Effector memory CD4-positive, alpha-beta T cell (primary cell): ENCODE measurements around the gene LIN7C.
"Not testable (repeated sequence)": the region's sequence is repeated elsewhere in the genome, so short reads cannot be mapped to it uniquely, and the experiment has no call there.

ENCODE experiments used
- DNase-seq, 3 donors: peaks; one replicate each; pipeline ENCODE4 v3.0.0-alpha.2; 2020
- H3K27ac ChIP-seq: 2 replicates; pipeline ENCODE4 v1.7.0; 2013; ENCODE audit warnings: mild to moderate bottlenecking, low read length, moderate library complexity; ENCODE audit not compliant: insufficient read depth, poor library complexity, severe bottlenecking
- H3K27me3 ChIP-seq: replicated peaks from 2 replicates; pipeline ENCODE4 v1.7.0; 2013; ENCODE audit warnings: mild to moderate bottlenecking, low read length; ENCODE audit not compliant: insufficient read depth, control insufficient read depth, poor library complexity, severe bottlenecking
- H3K36me3 ChIP-seq: 2 replicates; pipeline ENCODE4 v1.7.0; 2013; ENCODE audit warnings: mild to moderate bottlenecking, low read length, moderate library complexity; ENCODE audit not compliant: control insufficient read depth, insufficient read depth
- H3K4me1 ChIP-seq: 2 replicates; pipeline ENCODE4 v1.7.0; 2013; ENCODE audit warnings: low read length, mild to moderate bottlenecking; ENCODE audit not compliant: control insufficient read depth, insufficient read depth, poor library complexity, severe bottlenecking
- H3K4me3 ChIP-seq: 2 replicates; pipeline ENCODE4 v1.7.0; 2013; ENCODE audit warnings: low read length, low read depth, mild to moderate bottlenecking; ENCODE audit not compliant: insufficient read depth, poor library complexity, severe bottlenecking
- H3K9me3 ChIP-seq: 2 replicates; pipeline ENCODE4 v1.7.0; 2013; ENCODE audit warnings: mild to moderate bottlenecking, low read length, moderate library complexity; ENCODE audit not compliant: control insufficient read depth

The LIN7C gene

DNA sequence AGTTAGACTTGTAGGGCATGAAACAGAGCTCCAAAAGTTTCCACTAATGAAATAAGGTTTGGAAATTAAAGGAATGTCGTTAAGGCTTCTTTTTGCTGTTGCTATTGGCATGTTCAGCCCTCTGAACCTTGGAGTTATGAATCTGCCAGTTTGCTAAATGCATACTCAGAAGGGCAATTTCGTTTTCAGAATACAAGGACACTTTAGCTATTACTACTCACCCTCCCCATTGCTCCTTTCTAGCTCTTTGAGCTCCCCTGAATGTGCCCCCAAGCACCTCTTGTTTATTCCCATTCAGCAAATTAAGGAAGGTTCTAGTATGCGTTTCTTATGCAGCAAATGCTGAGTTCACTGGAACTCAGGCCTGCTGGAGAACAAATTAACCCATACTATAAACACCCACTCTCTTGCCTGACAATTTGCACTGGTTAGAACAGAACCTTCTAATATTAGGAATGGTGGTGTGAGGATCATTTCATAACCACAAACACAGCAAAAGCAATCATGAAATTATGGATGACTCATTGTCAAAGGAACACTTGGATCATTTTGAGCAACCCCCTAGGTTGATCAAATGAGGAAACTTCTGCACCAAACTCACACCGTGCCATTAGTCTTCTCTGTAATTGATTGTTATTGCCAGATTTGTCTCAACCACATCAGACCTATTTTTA is 26.2 kb upstream of the LIN7C start:
- no peak for DNase-seq
- Histone ChIP-seq H3K9me3 (no peaks in the 10 kb centered on the region), H3K4me1 (no peaks in the 10 kb centered on the region), H3K36me3 (no peaks in the 10 kb centered on the region), H3K27me3 (no peaks in the 10 kb centered on the region), H3K27ac (no peak overlapping the region), H3K4me3 (no peak overlapping the region)

DNA sequence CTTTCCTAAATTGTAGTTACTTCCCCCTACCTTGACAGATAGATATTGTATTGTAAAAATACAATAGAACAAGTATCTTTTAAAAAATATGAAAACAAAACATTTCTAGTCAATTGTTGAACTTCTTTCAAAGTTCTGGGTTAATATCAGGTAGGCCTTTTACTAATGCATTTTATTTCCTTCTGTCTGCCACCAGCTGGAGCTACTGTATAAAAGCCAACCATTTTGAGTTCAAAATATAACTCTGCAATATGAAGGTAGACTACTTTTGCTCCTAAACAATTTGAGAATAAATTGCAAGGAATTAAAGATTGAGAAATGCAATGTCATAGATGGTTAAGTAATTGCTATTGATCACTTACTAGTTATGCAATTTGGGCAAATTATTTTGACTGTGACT is 22.1 kb upstream of the LIN7C start:
- Histone ChIP-seq H3K9me3 (no peaks in the 10 kb centered on the region), H3K27me3 (no peaks in the 10 kb centered on the region), H3K4me3 (no peak overlapping the region), H3K27ac (no peak overlapping the region), H3K4me1 (no peaks in the 10 kb centered on the region), H3K36me3 (no peaks in the 10 kb centered on the region)
- no peak for DNase-seq

DNA sequence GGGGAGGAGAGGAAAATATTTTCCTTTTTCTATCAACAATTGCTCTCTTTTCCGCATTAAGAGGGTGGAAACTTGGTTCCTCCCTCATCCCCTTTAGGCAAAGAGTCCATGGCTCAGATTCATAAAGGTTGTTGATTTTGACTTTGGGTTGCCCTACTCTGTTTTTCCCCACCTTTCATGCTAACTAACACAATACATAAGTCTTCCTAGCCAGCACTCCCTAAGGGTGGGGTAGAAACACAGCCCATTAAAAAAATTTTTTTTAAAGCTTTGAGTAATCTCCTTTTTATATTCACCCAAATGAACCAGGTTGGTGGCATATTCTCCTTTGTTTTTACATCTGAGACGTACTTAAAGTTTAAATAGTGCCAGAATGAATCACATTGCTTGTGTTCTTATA is 20.0 kb upstream of the LIN7C start:
- Histone ChIP-seq H3K4me3 (no peak overlapping the region), H3K27me3 (no peaks in the 10 kb centered on the region), H3K9me3 (no peaks in the 10 kb centered on the region), H3K36me3 (no peaks in the 10 kb centered on the region), H3K4me1 (no peaks in the 10 kb centered on the region), H3K27ac (no peak overlapping the region)
- DNase-seq = no peak

DNA sequence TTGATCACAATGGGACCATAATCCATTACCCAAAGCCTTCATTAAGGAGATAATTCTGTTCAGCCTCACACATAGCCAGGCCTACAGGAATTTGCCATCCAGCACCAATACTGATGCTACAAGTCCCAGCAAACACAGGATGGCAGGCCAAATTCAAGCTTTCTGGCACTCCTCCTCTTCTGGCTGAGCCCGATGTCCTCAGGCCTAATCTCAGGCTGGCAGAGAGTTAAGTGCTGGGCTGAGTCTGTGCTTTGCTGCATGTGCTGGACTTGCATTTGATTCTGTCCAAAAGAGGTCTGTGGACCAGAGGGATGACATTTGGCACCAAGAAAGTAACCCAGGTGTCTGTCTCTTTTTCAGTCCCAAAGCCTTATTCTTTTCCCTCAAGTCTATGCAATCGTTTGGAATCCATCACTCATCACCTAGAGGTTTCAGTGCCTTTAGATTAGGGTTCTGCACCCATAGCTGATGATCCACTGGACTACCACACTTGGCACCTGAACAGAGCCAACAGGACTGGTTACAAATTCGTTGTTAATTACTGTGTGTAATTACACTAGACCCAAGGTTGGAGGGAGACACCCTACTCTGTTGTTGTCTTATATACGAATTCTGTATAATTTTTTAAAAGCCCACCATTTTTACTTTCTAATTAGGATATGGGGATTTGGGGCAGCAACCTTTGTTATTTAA is 19.4 kb upstream of the LIN7C start:
- no peaks in the 10 kb centered on the region for H3K27me3 ChIP-seq
- no peak for DNase-seq
- H3K9me3 ChIP-seq = no peaks in the 10 kb centered on the region
- no peak overlapping the region for H3K4me3 ChIP-seq
- H3K36me3 ChIP-seq = no peaks in the 10 kb centered on the region
- no peak overlapping the region for H3K27ac ChIP-seq
- no peaks in the 10 kb centered on the region for H3K4me1 ChIP-seq

DNA sequence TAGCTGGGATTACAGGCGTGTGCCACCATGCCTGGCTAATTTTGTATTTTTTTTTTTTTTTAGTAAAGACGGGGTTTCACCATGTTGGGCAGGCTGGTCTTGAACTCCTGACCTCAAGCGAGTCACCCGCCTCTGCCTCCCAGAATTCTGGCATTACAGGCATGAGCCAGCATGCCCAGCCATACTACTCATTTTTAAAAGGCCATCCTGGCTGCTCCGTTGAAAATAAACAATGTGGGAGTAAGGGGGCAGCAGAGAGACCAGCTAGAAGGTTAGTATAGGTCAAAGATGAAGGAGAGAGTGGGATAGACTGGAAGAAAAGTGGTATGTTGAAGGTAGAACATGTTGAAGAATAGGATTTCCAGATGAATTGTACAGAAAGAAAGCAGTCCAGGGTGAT is 17.6 kb upstream of the LIN7C start:
- no peak overlapping the region for H3K4me3 ChIP-seq
- H3K36me3 ChIP-seq = no peaks in the 10 kb centered on the region
- H3K27me3 ChIP-seq = no peaks in the 10 kb centered on the region
- no peaks in the 10 kb centered on the region for H3K9me3 ChIP-seq
- no peak for DNase-seq
- no peaks in the 10 kb centered on the region for H3K4me1 ChIP-seq
- H3K27ac ChIP-seq = no peak overlapping the region

DNA sequence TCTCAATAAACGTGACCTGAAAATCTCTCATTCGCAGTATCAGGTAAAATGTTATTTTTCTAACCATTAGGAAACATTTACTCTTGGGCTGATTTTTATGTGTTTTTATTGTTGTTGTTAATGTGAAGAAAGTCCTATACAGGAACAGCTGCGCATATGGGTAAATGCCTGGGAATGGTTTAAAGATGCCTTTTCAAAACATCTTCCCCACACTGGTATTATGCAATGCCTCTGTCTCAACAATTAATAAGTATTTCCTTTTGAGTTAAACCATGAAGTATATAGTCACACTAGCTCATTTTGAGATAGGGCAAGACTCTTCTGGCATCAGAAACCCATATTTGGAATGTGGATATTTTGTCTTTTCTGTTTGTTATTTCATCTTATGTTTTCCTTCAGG is 13.7 kb upstream of the LIN7C start:
- Histone ChIP-seq H3K9me3 (no peaks in the 10 kb centered on the region), H3K27me3 (no peaks in the 10 kb centered on the region), H3K27ac (no peak overlapping the region), H3K4me1 (no peaks in the 10 kb centered on the region), H3K36me3 (no peaks in the 10 kb centered on the region), H3K4me3 (no peak overlapping the region)
- DNase-seq = no peak

DNA sequence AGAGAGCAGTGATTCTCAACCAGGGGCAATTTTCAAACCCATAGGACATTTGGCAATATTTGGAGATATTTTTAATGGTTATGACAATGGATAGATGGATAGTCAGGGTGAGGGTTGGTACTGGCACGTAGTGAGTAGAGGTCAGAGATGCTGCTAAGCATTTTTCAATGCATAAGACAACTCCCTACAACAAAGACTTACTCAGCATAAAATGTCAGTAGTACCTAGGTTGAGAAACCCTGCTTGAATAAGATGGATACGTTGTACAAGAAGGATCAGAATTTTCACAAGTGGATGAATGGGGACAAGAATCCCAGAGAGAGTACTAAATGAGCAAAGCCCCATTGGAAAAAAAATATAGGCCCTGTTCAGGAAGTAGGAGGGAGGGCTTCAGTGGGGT is 11.9 kb upstream of the LIN7C start:
- H3K27me3 ChIP-seq = no peaks in the 10 kb centered on the region
- H3K36me3 ChIP-seq = no peaks in the 10 kb centered on the region
- DNase-seq = no peak
- H3K27ac ChIP-seq = no peak overlapping the region
- no peaks in the 10 kb centered on the region for H3K4me1 ChIP-seq
- no peaks in the 10 kb centered on the region for H3K9me3 ChIP-seq
- no peak overlapping the region for H3K4me3 ChIP-seq

DNA sequence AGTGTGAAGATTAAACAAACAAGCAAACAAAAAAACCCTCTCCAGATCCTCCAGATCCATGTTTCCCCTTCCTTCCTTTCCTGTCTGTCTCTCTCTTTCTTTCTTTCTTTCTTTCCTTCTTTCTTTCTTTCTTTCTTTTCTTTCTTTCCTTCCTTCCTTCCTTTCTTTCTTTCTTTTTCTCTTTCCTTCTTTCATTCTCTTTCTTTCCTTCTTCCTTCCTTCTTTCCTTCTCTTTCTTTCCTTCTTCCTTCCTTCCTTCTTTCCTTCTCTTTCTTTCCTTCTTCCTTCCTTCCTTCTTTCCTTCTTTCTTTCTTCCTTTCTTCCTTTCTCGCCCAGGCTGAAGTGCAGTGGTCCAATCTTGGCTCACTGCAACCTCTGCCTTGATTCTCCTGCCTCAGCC is 10.9 kb upstream of the LIN7C start:
- not testable (repeated sequence) for H3K4me3 ChIP-seq, H3K9me3 ChIP-seq, H3K4me1 ChIP-seq, H3K36me3 ChIP-seq, H3K27me3 ChIP-seq, DNase-seq, H3K27ac ChIP-seq

DNA sequence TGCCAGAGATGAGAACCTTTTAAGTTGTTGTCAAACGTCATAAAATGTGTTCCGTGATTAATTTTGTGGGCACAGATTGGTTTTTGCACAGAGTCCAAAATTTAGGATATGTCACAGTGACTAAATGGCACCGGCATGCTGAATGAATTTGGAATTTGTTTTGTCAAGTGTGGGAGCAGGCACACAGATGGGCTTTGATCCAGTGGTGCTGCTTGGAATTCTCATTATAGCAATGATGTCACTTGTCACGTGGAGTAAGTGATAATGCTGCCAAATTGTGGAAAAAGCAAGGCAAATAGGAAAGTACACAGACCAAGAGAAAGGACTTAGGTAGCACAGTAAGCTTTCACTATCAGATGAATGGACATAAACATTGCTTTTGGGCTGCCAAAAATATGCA is 8.0 kb upstream of the LIN7C start:
- H3K27ac ChIP-seq = no peak overlapping the region
- H3K27me3 ChIP-seq = no peaks in the 10 kb centered on the region
- no peaks in the 10 kb centered on the region for H3K36me3 ChIP-seq
- no peak overlapping the region for H3K4me3 ChIP-seq
- H3K4me1 ChIP-seq = no peaks in the 10 kb centered on the region
- H3K9me3 ChIP-seq = no peaks in the 10 kb centered on the region
- no peak for DNase-seq

DNA sequence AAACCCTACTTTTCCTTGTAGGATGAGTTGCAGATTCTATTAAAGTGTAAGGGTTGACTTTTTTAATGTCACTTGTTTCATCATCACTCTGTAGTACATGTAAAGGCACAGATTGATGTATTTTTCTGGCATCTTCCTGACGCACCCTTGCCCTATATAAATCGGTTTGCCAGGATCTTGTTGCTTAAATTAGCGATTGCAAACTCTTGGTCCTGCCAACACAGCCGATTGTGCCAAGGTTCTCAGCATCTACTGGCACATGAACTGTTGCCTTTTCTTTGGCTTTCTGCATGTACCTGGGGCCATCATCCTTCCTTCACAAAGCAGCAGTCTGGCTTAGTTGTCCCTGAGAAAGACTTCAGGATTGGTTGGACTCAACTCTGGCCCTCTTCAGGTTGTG is 7.5 kb upstream of the LIN7C start:
- no peak overlapping the region for H3K27ac ChIP-seq
- no peaks in the 10 kb centered on the region for H3K27me3 ChIP-seq
- H3K9me3 ChIP-seq = no peaks in the 10 kb centered on the region
- H3K36me3 ChIP-seq = no peaks in the 10 kb centered on the region
- DNase-seq = no peak
- H3K4me1 ChIP-seq = no peaks in the 10 kb centered on the region
- no peak overlapping the region for H3K4me3 ChIP-seq
